Measurements from ENCODE around the gene NTN3. TPM values are rescaled to one million over a fixed set of nuclear protein-coding genes. Genes with fewer than 3 reads are reported as not detected.

The NTN3 gene
- total RNA-seq, 1 donor from 2014 or later, result 4.8 TPM

DNA sequence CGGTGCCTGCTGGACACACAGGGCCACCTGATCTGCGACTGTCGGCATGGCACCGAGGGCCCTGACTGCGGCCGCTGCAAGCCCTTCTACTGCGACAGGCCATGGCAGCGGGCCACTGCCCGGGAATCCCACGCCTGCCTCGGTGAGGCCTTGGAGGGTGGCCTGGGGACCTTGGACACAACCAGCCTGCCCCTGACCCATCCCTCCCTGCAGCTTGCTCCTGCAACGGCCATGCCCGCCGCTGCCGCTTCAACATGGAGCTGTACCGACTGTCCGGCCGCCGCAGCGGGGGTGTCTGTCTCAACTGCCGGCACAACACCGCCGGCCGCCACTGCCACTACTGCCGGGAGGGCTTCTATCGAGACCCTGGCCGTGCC, 1.4 kb downstream of the NTN3 start:
- Mint-ChIP-seq H3K27ac (ENCODE audit: unreplicated experiment) (no peak overlapping the region), H3K27me3 (ENCODE audit: low read depth) (peaks cover 22% of the 10 kb centered on the region), H3K9me3 (no peaks in the 10 kb centered on the region), H3K36me3 (ENCODE audit: low read depth) (no peaks in the 10 kb centered on the region), H3K4me1 (peaks cover 31% of the 10 kb centered on the region), H3K4me3 (peak overlapping the region; percentile 89)
- TF ChIP-seq, protein P1, sequence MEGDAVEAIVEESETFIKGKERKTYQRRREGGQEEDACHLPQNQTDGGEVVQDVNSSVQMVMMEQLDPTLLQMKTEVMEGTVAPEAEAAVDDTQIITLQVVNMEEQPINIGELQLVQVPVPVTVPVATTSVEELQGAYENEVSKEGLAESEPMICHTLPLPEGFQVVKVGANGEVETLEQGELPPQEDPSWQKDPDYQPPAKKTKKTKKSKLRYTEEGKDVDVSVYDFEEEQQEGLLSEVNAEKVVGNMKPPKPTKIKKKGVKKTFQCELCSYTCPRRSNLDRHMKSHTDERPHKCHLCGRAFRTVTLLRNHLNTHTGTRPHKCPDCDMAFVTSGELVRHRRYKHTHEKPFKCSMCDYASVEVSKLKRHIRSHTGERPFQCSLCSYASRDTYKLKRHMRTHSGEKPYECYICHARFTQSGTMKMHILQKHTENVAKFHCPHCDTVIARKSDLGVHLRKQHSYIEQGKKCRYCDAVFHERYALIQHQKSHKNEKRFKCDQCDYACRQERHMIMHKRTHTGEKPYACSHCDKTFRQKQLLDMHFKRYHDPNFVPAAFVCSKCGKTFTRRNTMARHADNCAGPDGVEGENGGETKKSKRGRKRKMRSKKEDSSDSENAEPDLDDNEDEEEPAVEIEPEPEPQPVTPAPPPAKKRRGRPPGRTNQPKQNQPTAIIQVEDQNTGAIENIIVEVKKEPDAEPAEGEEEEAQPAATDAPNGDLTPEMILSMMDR (conservative IDR thresholded peaks at IDR 0.05), result no peak
- DNase-seq (ENCODE audit: low read depth, low spot score), result no peak

DNA sequence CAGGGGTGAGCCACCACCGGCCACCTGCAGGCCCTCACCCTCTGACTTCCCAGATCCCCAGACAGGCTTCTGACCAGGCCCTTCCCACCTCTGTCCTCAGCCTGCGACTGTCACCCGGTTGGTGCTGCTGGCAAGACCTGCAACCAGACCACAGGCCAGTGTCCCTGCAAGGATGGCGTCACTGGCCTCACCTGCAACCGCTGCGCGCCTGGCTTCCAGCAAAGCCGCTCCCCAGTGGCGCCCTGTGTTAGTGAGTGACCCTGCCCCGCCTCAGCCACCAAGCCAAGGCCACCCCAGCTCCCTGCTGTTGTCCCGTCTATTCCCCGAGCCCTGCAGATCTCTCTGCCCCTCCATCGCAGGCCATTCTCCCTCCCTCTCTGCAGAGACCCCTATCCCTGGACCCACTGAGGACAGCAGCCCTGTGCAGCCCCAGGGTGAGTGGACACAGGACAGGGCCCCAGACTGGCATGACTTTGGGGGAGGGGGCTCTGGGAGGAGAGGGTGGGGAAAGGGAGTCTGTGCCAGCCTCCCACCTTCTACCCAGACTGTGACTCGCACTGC, 1.9 kb downstream of the NTN3 start:
- Mint-ChIP-seq H3K9me3 (no peaks in the 10 kb centered on the region), H3K4me3 (peak overlapping the region; percentile 89), H3K36me3 (ENCODE audit: low read depth) (no peaks in the 10 kb centered on the region), H3K4me1 (peaks cover 36% of the 10 kb centered on the region), H3K27ac (ENCODE audit: unreplicated experiment) (no peak overlapping the region), H3K27me3 (ENCODE audit: low read depth) (peaks cover 22% of the 10 kb centered on the region)
- DNase-seq (ENCODE audit: low read depth, low spot score), result no peak
- TF ChIP-seq, protein P1 (conservative IDR thresholded peaks at IDR 0.05), result no peak

DNA sequence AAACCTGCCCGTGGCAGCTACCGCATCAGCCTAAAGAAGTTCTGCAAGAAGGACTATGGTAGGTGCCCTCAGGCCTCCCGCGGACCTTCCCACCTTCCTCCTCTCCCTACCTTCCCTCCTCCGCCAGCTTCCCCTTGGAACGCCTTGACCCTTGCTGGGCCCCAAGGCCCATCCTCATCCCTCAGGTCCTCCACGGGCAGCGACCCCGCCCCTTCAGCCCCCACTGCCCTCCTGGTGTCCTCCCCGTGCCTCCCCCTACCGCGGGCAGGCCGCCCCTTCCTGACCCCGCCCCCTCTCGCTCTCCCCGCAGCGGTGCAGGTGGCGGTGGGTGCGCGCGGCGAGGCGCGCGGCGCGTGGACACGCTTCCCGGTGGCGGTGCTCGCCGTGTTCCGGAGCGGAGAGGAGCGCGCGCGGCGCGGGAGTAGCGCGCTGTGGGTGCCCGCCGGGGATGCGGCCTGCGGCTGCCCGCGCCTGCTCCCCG, 2.4 kb downstream of the NTN3 start:
- Mint-ChIP-seq H3K9me3 (no peaks in the 10 kb centered on the region), H3K4me3 (peak overlapping the region; percentile 89), H3K27ac (ENCODE audit: unreplicated experiment) (no peak overlapping the region), H3K4me1 (peaks cover 33% of the 10 kb centered on the region), H3K27me3 (ENCODE audit: low read depth) (peaks cover 20% of the 10 kb centered on the region), H3K36me3 (ENCODE audit: low read depth) (no peaks in the 10 kb centered on the region)
- no peak for DNase-seq (ENCODE audit: low read depth, low spot score)
- TF ChIP-seq, protein P1 (conservative IDR thresholded peaks at IDR 0.05), result no peak

- TF ChIP-seq, protein P1 (conservative IDR thresholded peaks at IDR 0.05), result peak; percentile 54
- DNase-seq (ENCODE audit: low read depth, low spot score), result peak; percentile 31
- Mint-ChIP-seq H3K4me3 (peak overlapping the region; percentile 74), H3K9me3 (no peaks in the 10 kb centered on the region), H3K36me3 (ENCODE audit: low read depth) (no peaks in the 10 kb centered on the region), H3K27ac (ENCODE audit: unreplicated experiment) (no peak overlapping the region), H3K27me3 (ENCODE audit: low read depth) (peaks cover 19% of the 10 kb centered on the region), H3K4me1 (peaks cover 32% of the 10 kb centered on the region)
Observed at GRCh38 chr16:2473999-2474876, 3.1 kb downstream of the NTN3 start.

GRCh38 chr16:2474877-2475412, 3.8 kb downstream of the NTN3 start, which contains the start of gene TBC1D24:
Gene TBC1D24, plus strand, starts transcription at chr16:2475127. Its CDS starts 21,022 bp downstream, at chr16:2496149.
- Mint-ChIP-seq H3K9me3 (no peaks in the 10 kb centered on the region), H3K4me3 (peak within 1 kb of the TSS; percentile 86), H3K27ac (ENCODE audit: unreplicated experiment) (no peak within 1 kb of the TSS), H3K4me1 (peaks cover 27% of the 10 kb centered on the region), H3K36me3 (ENCODE audit: low read depth) (no peaks in the 10 kb centered on the region), H3K27me3 (ENCODE audit: low read depth) (peaks cover 15% of the 10 kb centered on the region)
- TF ChIP-seq, protein P1 (conservative IDR thresholded peaks at IDR 0.05), result no peak
- peak; percentile 79 for DNase-seq (ENCODE audit: low read depth, low spot score)

All from neural crest cell (in vitro differentiated cells).